ENCODE measurements around the gene SYTL1.

- TF ChIP-seq YY1 (IDR thresholded peaks at IDR 0.05; ENCODE audit: low read depth) (no peak), TAF1 (IDR thresholded peaks at IDR 0.05; ENCODE audit: low read depth) (no peak), EP300 (IDR thresholded peaks at IDR 0.05; ENCODE audit: borderline replicate concordance) (no peak), ZBTB7A (IDR thresholded peaks at IDR 0.05; ENCODE audit: low read depth) (no peak), TCF12 (IDR thresholded peaks at IDR 0.05; ENCODE audit: low read depth) (no peak), CREB1 (IDR thresholded peaks at IDR 0.05; ENCODE audit: low read depth) (no peak), FOXM1 (IDR thresholded peaks at IDR 0.05; ENCODE audit: borderline replicate concordance, low read depth) (no peak), EGR1 (IDR thresholded peaks at IDR 0.05) (no peak), REST (IDR thresholded peaks at IDR 0.05; ENCODE audit: low read depth) (no peak), CEBPB (IDR thresholded peaks at IDR 0.05) (no peak), RAD21 (IDR thresholded peaks at IDR 0.05; ENCODE audit: low read depth) (no peak), NFIC (IDR thresholded peaks at IDR 0.05) (no peak), TEAD4 (IDR thresholded peaks at IDR 0.05) (no peak)
- TF ChIP-seq, protein P1, sequence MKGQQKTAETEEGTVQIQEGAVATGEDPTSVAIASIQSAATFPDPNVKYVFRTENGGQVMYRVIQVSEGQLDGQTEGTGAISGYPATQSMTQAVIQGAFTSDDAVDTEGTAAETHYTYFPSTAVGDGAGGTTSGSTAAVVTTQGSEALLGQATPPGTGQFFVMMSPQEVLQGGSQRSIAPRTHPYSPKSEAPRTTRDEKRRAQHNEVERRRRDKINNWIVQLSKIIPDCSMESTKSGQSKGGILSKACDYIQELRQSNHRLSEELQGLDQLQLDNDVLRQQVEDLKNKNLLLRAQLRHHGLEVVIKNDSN (IDR thresholded peaks at IDR 0.05): no peak
Measured at GRCh38 chr1:27372808-27373690, 31.2 kb downstream of the SYTL1 start.
